Osteoblast (primary cell): ENCODE results near the gene JARID2. TPM values are rescaled to one million over a fixed set of nuclear protein-coding genes. Genes with fewer than 3 reads are reported as not detected.

ENCODE experiments used
- DNase-seq: peaks from one replicate; pipeline ENCODE4 v3.0.0; 2011; ENCODE audit warnings: low spot score, mixed read lengths; ENCODE audit not compliant: insufficient read length; ENCODE audit errors: missing footprints
- H2AFZ ChIP-seq: 2 replicates; pipeline ENCODE4 v1.6.0; 2011; ENCODE audit warnings: mild to moderate bottlenecking, low read length
- H3K27ac ChIP-seq: 2 replicates; pipeline ENCODE4 v1.5.1; 2011; ENCODE audit warnings: mild to moderate bottlenecking, low read depth, low read length, moderate library complexity
- H3K27me3 ChIP-seq: 2 replicates; pipeline ENCODE4 v1.6.0; 2012; ENCODE audit warnings: mild to moderate bottlenecking, control low read depth, inconsistent platforms, low read length, moderate library complexity; ENCODE audit not compliant: insufficient read depth
- H3K36me3 ChIP-seq: 2 replicates; pipeline ENCODE4 v1.5.1; 2011; ENCODE audit warnings: mild to moderate bottlenecking, low read length, control low read depth, moderate library complexity; ENCODE audit not compliant: insufficient read depth
- H3K4me1 ChIP-seq: 2 replicates; pipeline ENCODE4 v1.5.1; 2011; ENCODE audit warnings: mild to moderate bottlenecking, low read length, control low read depth, moderate library complexity; ENCODE audit not compliant: insufficient read depth
- H3K4me2 ChIP-seq: 2 replicates; pipeline ENCODE4 v1.6.0; 2011; ENCODE audit warnings: mild to moderate bottlenecking, low read length; ENCODE audit not compliant: insufficient read depth
- H3K4me3 ChIP-seq: fragments of 200-600 bp; sonication (generic); 3 replicates; pipeline ENCODE4 v1.5.1; 2012; ENCODE audit warnings: mild to moderate bottlenecking, low read length, inconsistent platforms; ENCODE audit not compliant: insufficient read depth
- H3K79me2 ChIP-seq: 2 replicates; pipeline ENCODE4 v1.6.0; 2012; ENCODE audit warnings: mild to moderate bottlenecking, low read length, control low read depth, inconsistent platforms; ENCODE audit not compliant: insufficient read depth
- H3K9me3 ChIP-seq: 2 replicates; pipeline ENCODE4 v1.5.1; 2011; ENCODE audit warnings: low read depth, low read length, control low read depth
- H4K20me1 ChIP-seq: 2 replicates; pipeline ENCODE4 v1.6.0; 2012; ENCODE audit warnings: mild to moderate bottlenecking, low read length, control low read depth; ENCODE audit not compliant: insufficient read depth
- total RNA-seq: library from RNA; depleted of rRNA; stranded (reverse); fragments of >200 nt; gene quantifications from 2 replicates; pipeline ENCODE4 v1.2.3, GENCODE V29; 2012
- TF ChIP-seq, protein P1 (sequence below): IDR thresholded peaks from 2 replicates; pipeline ENCODE4 v1.5.1; 2011; ENCODE audit warnings: mild to moderate bottlenecking, low read depth, low read length, moderate library complexity; ENCODE audit errors: extremely low read depth

JARID2 gene
- total RNA-seq, 1 donor: 10.5 TPM

DNA sequence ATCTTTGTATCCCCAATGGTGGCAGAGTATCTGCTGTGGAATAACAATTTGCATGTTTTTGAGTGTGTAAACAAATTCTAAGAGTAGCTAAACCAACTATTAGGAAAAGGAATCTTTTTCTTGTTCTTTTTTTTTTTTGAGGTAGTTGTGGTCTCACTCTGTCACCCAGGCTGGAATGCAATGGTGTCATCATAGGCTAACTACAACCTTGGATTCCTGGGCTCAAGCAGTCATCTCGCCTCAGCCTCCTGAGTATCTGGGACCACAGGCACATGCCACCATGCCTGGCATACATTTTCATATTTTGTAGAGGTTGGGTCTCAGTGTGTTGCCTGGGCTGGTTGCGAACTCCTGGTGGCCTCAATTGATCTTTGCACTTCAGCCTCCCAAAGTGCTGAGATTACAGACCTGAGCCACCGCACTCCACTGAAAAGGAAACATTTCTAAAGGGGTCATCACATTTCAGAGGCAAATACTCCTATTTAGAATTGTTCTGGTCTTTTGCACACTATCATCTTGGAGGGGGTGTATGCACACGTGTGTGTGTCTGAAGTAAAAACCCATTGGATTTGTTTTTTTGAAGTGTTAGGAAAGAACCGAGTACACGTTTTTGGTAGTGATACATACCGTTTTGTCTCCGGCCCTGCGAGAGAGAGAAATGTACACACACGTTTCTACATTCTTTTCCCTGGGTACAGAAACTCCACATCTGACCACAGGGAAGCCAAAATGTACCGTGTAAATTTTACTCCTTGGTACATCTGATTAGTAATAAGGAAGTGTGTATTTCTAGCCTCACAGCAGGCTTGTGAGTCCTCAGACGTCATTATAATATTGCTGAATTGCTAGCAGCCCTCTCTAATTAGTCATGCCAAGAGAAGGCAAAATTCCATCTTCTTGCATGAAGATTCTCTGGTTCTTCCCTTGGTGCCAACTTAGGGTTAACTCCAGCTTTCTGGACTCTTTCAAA lies 183.6 kb downstream of the JARID2 start:
- Histone ChIP-seq H2AFZ (no peak overlapping the region), H3K4me3 (no peak overlapping the region), H3K36me3 (no peaks in the 10 kb centered on the region), H3K27me3 (no peaks in the 10 kb centered on the region), H3K4me2 (no peak overlapping the region), H4K20me1 (no peaks in the 10 kb centered on the region), H3K79me2 (peaks cover 48% of the 10 kb centered on the region), H3K4me1 (peaks cover 37% of the 10 kb centered on the region), H3K27ac (peak overlapping the region; percentile 50), H3K9me3 (no peaks in the 10 kb centered on the region)
- peak; percentile 69 for DNase-seq
- TF ChIP-seq, protein P1, sequence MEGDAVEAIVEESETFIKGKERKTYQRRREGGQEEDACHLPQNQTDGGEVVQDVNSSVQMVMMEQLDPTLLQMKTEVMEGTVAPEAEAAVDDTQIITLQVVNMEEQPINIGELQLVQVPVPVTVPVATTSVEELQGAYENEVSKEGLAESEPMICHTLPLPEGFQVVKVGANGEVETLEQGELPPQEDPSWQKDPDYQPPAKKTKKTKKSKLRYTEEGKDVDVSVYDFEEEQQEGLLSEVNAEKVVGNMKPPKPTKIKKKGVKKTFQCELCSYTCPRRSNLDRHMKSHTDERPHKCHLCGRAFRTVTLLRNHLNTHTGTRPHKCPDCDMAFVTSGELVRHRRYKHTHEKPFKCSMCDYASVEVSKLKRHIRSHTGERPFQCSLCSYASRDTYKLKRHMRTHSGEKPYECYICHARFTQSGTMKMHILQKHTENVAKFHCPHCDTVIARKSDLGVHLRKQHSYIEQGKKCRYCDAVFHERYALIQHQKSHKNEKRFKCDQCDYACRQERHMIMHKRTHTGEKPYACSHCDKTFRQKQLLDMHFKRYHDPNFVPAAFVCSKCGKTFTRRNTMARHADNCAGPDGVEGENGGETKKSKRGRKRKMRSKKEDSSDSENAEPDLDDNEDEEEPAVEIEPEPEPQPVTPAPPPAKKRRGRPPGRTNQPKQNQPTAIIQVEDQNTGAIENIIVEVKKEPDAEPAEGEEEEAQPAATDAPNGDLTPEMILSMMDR: no peak

DNA sequence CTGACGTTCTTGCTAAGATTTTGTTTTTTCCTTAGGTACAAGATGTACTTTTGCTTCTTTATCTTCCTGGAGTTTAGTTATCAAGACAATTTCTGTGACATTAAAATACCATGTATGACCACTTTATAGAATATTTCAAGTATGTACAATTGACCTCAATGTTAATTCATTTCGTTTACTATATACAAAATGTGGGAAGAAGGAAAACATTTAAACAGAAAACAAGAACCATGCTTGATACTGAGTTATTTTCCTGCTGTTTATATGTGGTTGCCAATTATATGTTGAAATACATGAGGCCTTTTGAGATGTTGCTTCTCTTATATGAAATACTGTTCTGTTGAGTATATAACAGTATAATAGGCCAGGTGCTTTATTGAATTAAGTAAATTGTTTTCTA lies 184.3 kb downstream of the JARID2 start:
- H3K4me2 ChIP-seq: no peak overlapping the region
- DNase-seq: no peak
- no peak overlapping the region for H3K4me3 ChIP-seq
- H3K4me1 ChIP-seq: peaks cover 37% of the 10 kb centered on the region
- H2AFZ ChIP-seq: no peak overlapping the region
- H4K20me1 ChIP-seq: peaks cover 2% of the 10 kb centered on the region
- H3K27ac ChIP-seq: peak overlapping the region; percentile 9
- H3K9me3 ChIP-seq: no peaks in the 10 kb centered on the region
- H3K36me3 ChIP-seq: no peaks in the 10 kb centered on the region
- peaks cover 50% of the 10 kb centered on the region for H3K79me2 ChIP-seq
- no peaks in the 10 kb centered on the region for H3K27me3 ChIP-seq
- TF ChIP-seq, protein P1: no peak

DNA sequence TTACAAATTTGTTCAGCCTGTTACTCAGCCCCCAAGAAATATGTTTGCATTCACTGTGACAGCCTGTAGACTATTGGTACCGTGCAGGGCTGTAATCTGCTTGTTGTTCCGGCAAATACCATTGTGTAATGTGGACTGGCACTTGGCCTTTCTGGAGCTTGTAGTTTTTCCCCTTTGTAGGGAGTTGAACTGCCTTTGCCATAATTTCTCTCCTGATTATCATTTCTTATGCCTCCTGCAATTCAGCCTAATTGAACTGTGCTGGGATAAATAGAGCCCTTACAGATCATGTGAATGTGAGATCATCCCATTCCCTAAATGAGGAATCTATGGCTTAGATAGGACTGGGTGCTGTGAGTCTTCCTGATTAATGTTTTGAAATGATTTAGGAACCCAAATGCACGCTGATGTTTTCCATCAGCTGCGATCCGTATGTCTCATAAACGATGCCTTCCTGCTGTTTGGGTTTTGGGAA lies 185.1 kb downstream of the JARID2 start:
- H3K79me2 ChIP-seq: peaks cover 53% of the 10 kb centered on the region
- peak overlapping the region; percentile 9 for H3K27ac ChIP-seq
- TF ChIP-seq, protein P1: no peak
- no peaks in the 10 kb centered on the region for H3K27me3 ChIP-seq
- DNase-seq: no peak
- peak overlapping the region; percentile 17 for H3K4me2 ChIP-seq
- H4K20me1 ChIP-seq: peaks cover 3% of the 10 kb centered on the region
- no peak overlapping the region for H3K4me3 ChIP-seq
- no peak overlapping the region for H2AFZ ChIP-seq
- no peaks in the 10 kb centered on the region for H3K9me3 ChIP-seq
- peaks cover 37% of the 10 kb centered on the region for H3K4me1 ChIP-seq
- H3K36me3 ChIP-seq: no peaks in the 10 kb centered on the region

DNA sequence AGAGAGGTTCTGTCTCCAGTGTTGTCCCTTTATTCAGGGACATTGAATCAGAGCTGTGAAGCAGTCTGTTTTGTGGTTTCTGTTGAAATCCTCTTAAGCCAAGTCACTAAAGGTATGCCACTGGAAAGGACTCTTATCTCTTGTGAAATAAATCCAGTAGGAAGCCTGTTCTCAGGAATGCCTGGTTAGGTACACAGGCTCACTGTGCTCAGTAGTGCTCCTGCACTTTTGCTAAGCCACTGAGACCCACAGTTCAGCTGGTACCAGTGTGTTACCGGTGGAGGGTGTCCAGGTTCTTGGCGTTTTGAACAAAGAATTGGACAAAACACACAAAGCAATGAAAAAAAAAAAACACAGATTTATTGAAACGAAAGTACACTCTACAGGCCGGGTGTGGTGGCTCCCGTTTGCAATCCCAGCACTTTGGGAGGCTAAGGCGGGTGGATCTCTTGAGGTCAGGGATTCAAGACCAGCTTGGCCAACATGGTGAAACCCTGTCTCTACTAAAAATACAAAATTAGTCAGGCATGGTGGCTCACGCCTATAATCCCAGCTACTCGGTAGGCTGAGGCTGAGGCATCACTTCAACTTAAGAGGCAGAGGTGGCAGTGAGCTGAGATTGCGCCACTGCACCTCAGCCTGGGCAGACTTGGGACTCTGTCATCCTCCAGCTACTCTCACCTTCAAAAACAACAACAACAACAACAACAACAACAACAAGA lies 186.1 kb downstream of the JARID2 start:
- TF ChIP-seq, protein P1: no peak
- Histone ChIP-seq H3K9me3 (no peaks in the 10 kb centered on the region), H3K4me2 (peak overlapping the region; percentile 49), H3K79me2 (peaks cover 62% of the 10 kb centered on the region), H4K20me1 (peaks cover 7% of the 10 kb centered on the region), H3K27ac (no peak overlapping the region), H2AFZ (no peak overlapping the region), H3K4me3 (peak overlapping the region; percentile 13), H3K36me3 (no peaks in the 10 kb centered on the region), H3K4me1 (peaks cover 37% of the 10 kb centered on the region), H3K27me3 (no peaks in the 10 kb centered on the region)
- DNase-seq: no peak
